ENCODE measurements around the gene SAAL1. TPM values are rescaled to one million over a fixed set of nuclear protein-coding genes. Genes with fewer than 3 reads are reported as not detected.

The SAAL1 gene
- total and polyA plus RNA-seq, 9 of the 15 experiments (the other 6 are each of a cell fraction or from before 2014, with no cell fraction given), result 38.9 to 77.5 (median 56.4) TPM

DNA sequence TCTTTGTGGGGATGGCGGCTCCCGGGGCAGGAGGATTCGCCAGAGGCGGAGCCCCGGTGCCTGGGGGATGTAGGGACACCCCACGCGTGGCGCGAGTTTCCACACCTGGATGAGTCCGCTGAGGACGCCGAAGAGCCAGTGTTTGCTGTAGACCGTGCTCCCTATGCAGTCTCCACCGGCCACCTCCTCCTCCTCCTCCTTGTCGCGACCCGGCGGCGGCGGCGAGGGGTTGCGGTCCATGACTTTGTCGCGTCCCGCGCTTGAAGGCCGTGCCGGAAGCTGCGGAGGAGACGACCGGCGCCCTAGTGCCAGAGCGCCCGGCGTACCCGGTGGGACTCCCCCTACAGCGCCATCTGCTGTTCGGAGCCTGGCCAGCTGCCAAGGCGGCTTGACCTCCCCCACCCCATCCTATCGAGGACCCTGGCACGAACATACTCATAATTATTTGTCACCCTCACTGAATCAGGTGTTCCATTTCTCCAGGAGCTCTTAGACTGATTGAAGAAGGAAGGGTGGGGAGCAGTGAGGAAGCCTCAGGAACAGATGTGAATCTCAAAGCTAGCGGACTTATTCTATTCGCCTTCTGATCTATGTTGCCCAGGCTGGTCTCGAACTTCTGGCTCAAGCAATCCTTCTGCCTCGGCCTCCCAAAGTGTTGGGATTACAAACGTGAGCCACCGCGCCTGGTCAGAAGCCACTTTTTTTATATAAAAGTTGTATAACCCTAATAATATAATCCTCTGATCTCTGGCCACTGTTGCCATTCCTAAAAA, at the start of gene SAAL1 (continued):
- TF ChIP-seq GABPB2 (CRISPR knock-in tag; conservative IDR thresholded peaks at IDR 0.05) (no peak), IRF2 (CRISPR knock-in tag; IDR thresholded peaks at IDR 0.05) (no peak), ETV1 (tag; conservative IDR thresholded peaks at IDR 0.05; ENCODE audit: low read depth) (peak; percentile 90), ZZZ3 (IDR thresholded peaks at IDR 0.05) (peak; percentile 70; the same call in 1 of the 2 replicates), TAF7 (tag; IDR thresholded peaks at IDR 0.05) (no peak), SNIP1 (IDR thresholded peaks at IDR 0.05; ENCODE audit: low read depth) (peak; percentile 85), ZNF282 (CRISPR knock-in tag; IDR thresholded peaks at IDR 0.05) (no peak), RFX1 (IDR thresholded peaks at IDR 0.05) (no peak), ZNF507 (tag; conservative IDR thresholded peaks at IDR 0.05) (no peak), SAP30 (IDR thresholded peaks at IDR 0.05; ENCODE audit: borderline replicate concordance, insufficient read depth, low read depth, low read length, poor library complexity, severe bottlenecking) (peak; percentile 87), ZNF253 (CRISPR knock-in tag; conservative IDR thresholded peaks at IDR 0.05) (no peak), NR2C2 (CRISPR knock-in tag; IDR thresholded peaks at IDR 0.05) (no peak), NR2C2 (tag; IDR thresholded peaks at IDR 0.05) (no peak), HNRNPLL (IDR thresholded peaks at IDR 0.05; ENCODE audit: low read depth, low read length, poor library complexity, severe bottlenecking) (peak; percentile 81), MBD2 (IDR thresholded peaks at IDR 0.05; ENCODE audit: borderline replicate concordance, low read depth) (peak; percentile 81), ERF (CRISPR knock-in tag; IDR thresholded peaks at IDR 0.05) (0 out of 2 replicates have a peak, but pooled peaks have one; percentile 64), HLTF (IDR thresholded peaks at IDR 0.05) (no peak)
- TF ChIP-seq, protein P1, sequence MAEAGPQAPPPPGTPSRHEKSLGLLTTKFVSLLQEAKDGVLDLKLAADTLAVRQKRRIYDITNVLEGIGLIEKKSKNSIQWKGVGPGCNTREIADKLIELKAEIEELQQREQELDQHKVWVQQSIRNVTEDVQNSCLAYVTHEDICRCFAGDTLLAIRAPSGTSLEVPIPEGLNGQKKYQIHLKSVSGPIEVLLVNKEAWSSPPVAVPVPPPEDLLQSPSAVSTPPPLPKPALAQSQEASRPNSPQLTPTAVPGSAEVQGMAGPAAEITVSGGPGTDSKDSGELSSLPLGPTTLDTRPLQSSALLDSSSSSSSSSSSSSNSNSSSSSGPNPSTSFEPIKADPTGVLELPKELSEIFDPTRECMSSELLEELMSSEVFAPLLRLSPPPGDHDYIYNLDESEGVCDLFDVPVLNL (CRISPR knock-in tag; IDR thresholded peaks at IDR 0.05; ENCODE audit: low read depth), result no peak
- TF ChIP-seq, protein P2, sequence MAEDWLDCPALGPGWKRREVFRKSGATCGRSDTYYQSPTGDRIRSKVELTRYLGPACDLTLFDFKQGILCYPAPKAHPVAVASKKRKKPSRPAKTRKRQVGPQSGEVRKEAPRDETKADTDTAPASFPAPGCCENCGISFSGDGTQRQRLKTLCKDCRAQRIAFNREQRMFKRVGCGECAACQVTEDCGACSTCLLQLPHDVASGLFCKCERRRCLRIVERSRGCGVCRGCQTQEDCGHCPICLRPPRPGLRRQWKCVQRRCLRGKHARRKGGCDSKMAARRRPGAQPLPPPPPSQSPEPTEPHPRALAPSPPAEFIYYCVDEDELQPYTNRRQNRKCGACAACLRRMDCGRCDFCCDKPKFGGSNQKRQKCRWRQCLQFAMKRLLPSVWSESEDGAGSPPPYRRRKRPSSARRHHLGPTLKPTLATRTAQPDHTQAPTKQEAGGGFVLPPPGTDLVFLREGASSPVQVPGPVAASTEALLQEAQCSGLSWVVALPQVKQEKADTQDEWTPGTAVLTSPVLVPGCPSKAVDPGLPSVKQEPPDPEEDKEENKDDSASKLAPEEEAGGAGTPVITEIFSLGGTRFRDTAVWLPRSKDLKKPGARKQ (CRISPR knock-in tag; IDR thresholded peaks at IDR 0.05), result no peak
- TF ChIP-seq, protein P3, sequence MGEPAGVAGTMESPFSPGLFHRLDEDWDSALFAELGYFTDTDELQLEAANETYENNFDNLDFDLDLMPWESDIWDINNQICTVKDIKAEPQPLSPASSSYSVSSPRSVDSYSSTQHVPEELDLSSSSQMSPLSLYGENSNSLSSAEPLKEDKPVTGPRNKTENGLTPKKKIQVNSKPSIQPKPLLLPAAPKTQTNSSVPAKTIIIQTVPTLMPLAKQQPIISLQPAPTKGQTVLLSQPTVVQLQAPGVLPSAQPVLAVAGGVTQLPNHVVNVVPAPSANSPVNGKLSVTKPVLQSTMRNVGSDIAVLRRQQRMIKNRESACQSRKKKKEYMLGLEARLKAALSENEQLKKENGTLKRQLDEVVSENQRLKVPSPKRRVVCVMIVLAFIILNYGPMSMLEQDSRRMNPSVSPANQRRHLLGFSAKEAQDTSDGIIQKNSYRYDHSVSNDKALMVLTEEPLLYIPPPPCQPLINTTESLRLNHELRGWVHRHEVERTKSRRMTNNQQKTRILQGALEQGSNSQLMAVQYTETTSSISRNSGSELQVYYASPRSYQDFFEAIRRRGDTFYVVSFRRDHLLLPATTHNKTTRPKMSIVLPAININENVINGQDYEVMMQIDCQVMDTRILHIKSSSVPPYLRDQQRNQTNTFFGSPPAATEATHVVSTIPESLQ (CRISPR knock-in tag; IDR thresholded peaks at IDR 0.05), result no peak
- TF ChIP-seq, protein P4, sequence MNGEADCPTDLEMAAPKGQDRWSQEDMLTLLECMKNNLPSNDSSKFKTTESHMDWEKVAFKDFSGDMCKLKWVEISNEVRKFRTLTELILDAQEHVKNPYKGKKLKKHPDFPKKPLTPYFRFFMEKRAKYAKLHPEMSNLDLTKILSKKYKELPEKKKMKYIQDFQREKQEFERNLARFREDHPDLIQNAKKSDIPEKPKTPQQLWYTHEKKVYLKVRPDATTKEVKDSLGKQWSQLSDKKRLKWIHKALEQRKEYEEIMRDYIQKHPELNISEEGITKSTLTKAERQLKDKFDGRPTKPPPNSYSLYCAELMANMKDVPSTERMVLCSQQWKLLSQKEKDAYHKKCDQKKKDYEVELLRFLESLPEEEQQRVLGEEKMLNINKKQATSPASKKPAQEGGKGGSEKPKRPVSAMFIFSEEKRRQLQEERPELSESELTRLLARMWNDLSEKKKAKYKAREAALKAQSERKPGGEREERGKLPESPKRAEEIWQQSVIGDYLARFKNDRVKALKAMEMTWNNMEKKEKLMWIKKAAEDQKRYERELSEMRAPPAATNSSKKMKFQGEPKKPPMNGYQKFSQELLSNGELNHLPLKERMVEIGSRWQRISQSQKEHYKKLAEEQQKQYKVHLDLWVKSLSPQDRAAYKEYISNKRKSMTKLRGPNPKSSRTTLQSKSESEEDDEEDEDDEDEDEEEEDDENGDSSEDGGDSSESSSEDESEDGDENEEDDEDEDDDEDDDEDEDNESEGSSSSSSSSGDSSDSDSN (IDR thresholded peaks at IDR 0.05; ENCODE audit: borderline replicate concordance in 1 of 2, low read depth in 2 of 2, low read length in 2 of 2), result peak in 1 of 2 experiments; percentile 76; a peak in 2 of 4 replicates
